Parathyroid adenoma (tissue), 2 donors: ENCODE measurements around the gene ETV3L.
"Not testable (repeated sequence)": the region's sequence is repeated elsewhere in the genome, so short reads cannot be mapped to it uniquely, and the experiment has no call there.

ENCODE experiments used
- H2AFZ ChIP-seq: fragments of 300-600 bp; sonication (generic); one replicate; pipeline ENCODE4 v1.7.0; 2017; ENCODE audit warnings: antibody characterized with exemption, mild to moderate bottlenecking
- H3K27ac ChIP-seq: fragments of 300-600 bp; sonication (generic); one replicate; pipeline ENCODE4 v1.7.0; 2017
- H3K27me3 ChIP-seq: fragments of 300-600 bp; sonication (generic); one replicate; pipeline ENCODE4 v1.7.0; 2017; ENCODE audit warnings: low read length; ENCODE audit not compliant: control insufficient read depth, insufficient read depth
- H3K36me3 ChIP-seq: fragments of 300-600 bp; sonication (generic); one replicate; pipeline ENCODE4 v1.7.0; 2017; ENCODE audit warnings: low read length; ENCODE audit not compliant: control insufficient read depth, insufficient read depth
- H3K4me1 ChIP-seq: fragments of 300-600 bp; sonication (generic); one replicate; pipeline ENCODE4 v1.7.0; 2017; ENCODE audit warnings: control low read depth
- H3K4me2 ChIP-seq: fragments of 300-600 bp; sonication (generic); one replicate; pipeline ENCODE4 v1.7.0; 2017; ENCODE audit warnings: low read length
- H3K4me3 ChIP-seq: fragments of 300-600 bp; sonication (generic); one replicate; pipeline ENCODE4 v1.7.0; 2017; ENCODE audit warnings: low read depth, low read length
- H3K79me2 ChIP-seq: fragments of 300-600 bp; sonication (generic); one replicate; pipeline ENCODE4 v1.7.0; 2017; ENCODE audit warnings: control low read depth
- H3K9ac ChIP-seq: fragments of 300-600 bp; sonication (generic); one replicate; pipeline ENCODE4 v1.7.0; 2017; ENCODE audit warnings: mild to moderate bottlenecking
- H3K9me3 ChIP-seq: fragments of 300-600 bp; sonication (generic); one replicate; pipeline ENCODE4 v1.7.0; 2017; ENCODE audit warnings: low read length; ENCODE audit not compliant: control insufficient read depth
- CTCF ChIP-seq: fragments of 300-600 bp; sonication (generic); IDR thresholded peaks from one replicate; pipeline ENCODE4 v1.7.0; 2017; ENCODE audit warnings: antibody characterized with exemption, mild to moderate bottlenecking
- donor health status: primary hyperparathyroidism.

The ETV3L gene

DNA sequence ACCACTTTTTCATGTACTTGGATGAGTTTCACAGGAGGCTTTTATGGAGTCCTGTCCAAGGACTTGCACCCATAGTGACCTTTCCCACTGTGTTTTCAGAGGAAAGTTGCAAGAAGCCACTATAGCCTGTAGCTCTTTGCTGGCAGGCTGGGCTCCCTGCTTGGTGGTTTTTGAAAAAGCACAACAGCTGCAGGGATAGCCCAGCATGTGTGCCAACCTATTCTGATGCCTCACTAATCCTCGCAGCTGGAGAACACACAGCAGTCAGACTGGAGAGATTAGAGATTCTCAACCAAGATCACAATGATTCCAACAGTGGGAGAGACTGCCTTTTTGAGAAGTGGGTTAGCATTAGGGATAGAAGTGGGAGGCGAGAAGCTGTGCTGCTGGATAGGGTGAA, 30.0 kb downstream of the ETV3L start:
- Histone ChIP-seq H2AFZ (no peak overlapping the region), H3K9ac (no peak overlapping the region), H3K36me3 (no peaks in the 10 kb centered on the region), H3K4me2 (no peak overlapping the region), H3K27ac (no peak overlapping the region), H3K4me3 (no peak overlapping the region), H3K79me2 (no peaks in the 10 kb centered on the region), H3K4me1 (no peaks in the 10 kb centered on the region), H3K27me3 (no peaks in the 10 kb centered on the region), H3K9me3 (no peaks in the 10 kb centered on the region)
- no peak for TF ChIP-seq CTCF

DNA sequence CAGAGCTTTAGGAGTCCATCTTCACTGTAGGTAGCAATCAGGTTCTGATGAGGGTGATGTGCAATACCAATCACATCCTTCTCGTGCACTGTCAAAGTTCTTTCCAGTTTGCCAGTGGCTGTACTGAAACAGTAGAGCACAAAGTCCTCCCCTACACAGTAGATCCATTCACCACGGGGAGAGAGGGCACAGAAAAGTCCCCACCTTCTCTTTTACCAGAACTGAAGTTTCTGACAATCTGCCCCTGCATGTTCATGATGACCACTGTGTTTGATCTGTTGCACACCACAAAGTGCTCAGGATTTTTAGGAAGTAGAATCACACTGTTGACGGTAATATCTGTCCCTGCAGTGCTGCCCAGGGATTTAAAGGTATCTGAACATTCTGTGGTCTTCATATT, 40.4 kb downstream of the ETV3L start:
- not testable (repeated sequence) for H3K27me3 ChIP-seq, H3K36me3 ChIP-seq, H3K4me2 ChIP-seq

GRCh38 chr1:157056269-157056668, 43.3 kb downstream of the ETV3L start:
- Histone ChIP-seq H3K27ac (no peak overlapping the region), H2AFZ (no peak overlapping the region), H3K27me3 (no peaks in the 10 kb centered on the region), H3K36me3 (no peaks in the 10 kb centered on the region), H3K9me3 (no peaks in the 10 kb centered on the region), H3K4me3 (no peak overlapping the region), H3K79me2 (no peaks in the 10 kb centered on the region), H3K9ac (no peak overlapping the region), H3K4me1 (no peaks in the 10 kb centered on the region), H3K4me2 (no peak overlapping the region)
- TF ChIP-seq CTCF, result no peak

More for the DNA sequence above, 40.4 kb downstream of the ETV3L start:
- H2AFZ ChIP-seq, H3K79me2 ChIP-seq, H3K9ac ChIP-seq, H3K27ac ChIP-seq, H3K9me3 ChIP-seq, H3K4me3 ChIP-seq, H3K4me1 ChIP-seq: not testable (repeated sequence)

DNA sequence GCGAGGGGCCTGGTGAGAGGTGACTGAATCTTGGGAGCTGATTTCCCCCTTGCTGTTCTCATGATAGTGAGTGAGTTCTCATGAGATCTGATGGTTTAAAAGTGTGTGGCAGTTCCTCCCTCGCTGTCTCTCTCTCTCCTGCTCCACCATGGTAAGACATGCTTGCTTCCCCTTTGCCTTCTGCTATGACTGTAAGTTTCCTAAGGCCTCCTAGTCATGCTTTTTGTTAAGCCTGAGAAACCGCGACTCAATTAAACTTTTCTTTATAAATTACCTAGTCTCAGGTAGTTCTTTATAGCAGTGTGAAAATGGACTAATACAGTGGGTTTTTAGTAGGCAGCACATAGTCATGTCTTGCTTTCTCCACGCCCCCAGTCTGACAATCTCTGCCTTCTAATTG, 43.9 kb downstream of the ETV3L start:
- H3K4me1 ChIP-seq, H3K4me3 ChIP-seq: not testable (repeated sequence)

DNA sequence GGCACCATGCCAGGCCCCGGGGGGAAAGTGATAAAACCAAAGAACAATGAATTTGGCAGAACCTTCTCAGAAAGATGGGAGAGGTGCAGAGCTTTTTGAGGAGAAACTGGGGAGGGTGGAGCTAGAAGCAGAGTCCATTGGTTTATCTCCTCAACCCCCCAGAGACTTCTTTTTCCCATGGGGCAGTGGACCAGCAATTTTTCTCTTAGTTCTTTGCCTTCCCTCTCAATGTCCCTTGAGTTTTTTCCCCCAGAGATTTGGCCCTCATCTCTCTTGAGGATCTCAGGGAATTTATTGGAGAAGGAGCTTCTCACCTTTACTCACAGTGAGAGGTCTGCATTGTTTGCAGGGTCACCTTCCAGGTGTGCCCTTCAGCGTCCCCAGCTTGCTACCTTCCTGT, 48.8 kb downstream of the ETV3L start:
- Histone ChIP-seq H3K27ac (no peak overlapping the region), H3K79me2 (no peaks in the 10 kb centered on the region), H2AFZ (no peak overlapping the region), H3K27me3 (no peaks in the 10 kb centered on the region), H3K9me3 (no peaks in the 10 kb centered on the region), H3K9ac (no peak overlapping the region), H3K4me3 (no peak overlapping the region), H3K36me3 (no peaks in the 10 kb centered on the region), H3K4me2 (no peak overlapping the region), H3K4me1 (no peaks in the 10 kb centered on the region)
- no peak for TF ChIP-seq CTCF

More for the DNA sequence above, 43.9 kb downstream of the ETV3L start:
- not testable (repeated sequence) for H3K27me3 ChIP-seq, H3K9ac ChIP-seq, H3K36me3 ChIP-seq, H3K4me2 ChIP-seq, H2AFZ ChIP-seq, H3K27ac ChIP-seq, H3K9me3 ChIP-seq, H3K79me2 ChIP-seq

DNA sequence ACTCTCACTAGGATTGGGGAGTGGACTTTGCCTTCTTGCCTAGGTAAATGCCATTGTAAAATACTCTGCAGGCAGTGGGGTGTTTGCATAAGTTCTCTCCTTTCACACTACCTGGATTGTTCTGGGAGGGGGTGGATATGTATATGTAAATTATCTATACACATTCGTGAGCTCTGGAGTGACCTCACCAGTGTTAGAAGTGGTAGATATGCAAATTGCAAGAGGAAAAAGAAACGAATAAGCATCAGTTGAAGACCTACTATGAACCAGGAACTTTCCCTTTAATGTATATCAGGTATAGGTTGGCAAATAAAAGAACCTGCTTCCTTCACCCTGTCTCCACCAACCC, 52.6 kb downstream of the ETV3L start:
- no peak overlapping the region for H3K9ac ChIP-seq
- TF ChIP-seq CTCF, result no peak
- H3K4me1 ChIP-seq, result no peaks in the 10 kb centered on the region
- no peak overlapping the region for H3K27ac ChIP-seq
- H3K9me3 ChIP-seq, result no peaks in the 10 kb centered on the region
- H2AFZ ChIP-seq, result no peak overlapping the region
- peaks cover 4% of the 10 kb centered on the region for H3K79me2 ChIP-seq
- H3K4me3 ChIP-seq, result no peak overlapping the region
- no peaks in the 10 kb centered on the region for H3K27me3 ChIP-seq
- H3K4me2 ChIP-seq, result no peak overlapping the region
- no peaks in the 10 kb centered on the region for H3K36me3 ChIP-seq
